Measurements from ENCODE around the gene TACC2. TPM values are rescaled to one million over a fixed set of nuclear protein-coding genes. Genes with fewer than 3 reads are reported as not detected.

The TACC2 gene
- total and polyA plus RNA-seq, 2 donors (not counting 1 experiment from before 2014, with no cell fraction given) = not detected

DNA sequence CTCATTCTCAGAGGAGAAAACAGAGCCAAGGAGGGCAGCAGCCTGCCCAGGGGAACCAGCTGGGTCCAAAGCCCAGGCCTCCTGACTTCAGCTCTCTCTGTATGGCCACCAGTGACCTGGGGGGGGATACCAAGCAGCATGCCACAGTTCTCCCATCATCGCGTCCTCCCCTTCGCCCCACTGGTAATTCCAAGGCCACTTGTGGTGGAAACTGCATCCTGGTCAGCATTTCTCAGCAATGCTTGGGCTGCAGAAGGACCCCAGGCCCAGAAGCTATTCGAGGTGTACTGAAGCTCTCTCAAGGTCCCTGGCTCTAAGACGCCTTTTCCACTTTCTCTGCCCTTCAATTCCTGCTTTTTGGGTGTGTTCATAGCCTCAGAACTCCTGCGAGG is 309.2 kb downstream of the TACC2 start:
- Histone ChIP-seq H3K79me2 (ENCODE audit: control insufficient read depth, insufficient read depth, low read length) (no peaks in the 10 kb centered on the region), H3K27me3 (replicated peaks in 1 of 4; ENCODE audit: control extremely low read depth in 1 of 4, control insufficient read depth in 3 of 4, insufficient read depth in 4 of 4, low read length in 3 of 4) (peaks cover 0 to 4% (median 0%) of the 10 kb centered on the region in 4 experiments), H3K4me2 (replicated peaks; ENCODE audit: low read depth, low read length, poor library complexity, severe bottlenecking) (no peak overlapping the region), H3K4me3 (ENCODE audit: control extremely low read depth in 1 of 5, extremely low read depth in 1 of 5, insufficient read depth in 1 of 5, low read depth in 2 of 5, low read length in 4 of 5) (no peak overlapping the region), H3K9ac (ENCODE audit: low read length) (no peak overlapping the region), H3K9me3 (ENCODE audit: control extremely low read depth in 1 of 3, control insufficient read depth in 2 of 3, insufficient read depth in 1 of 3, low read length in 2 of 3) (peaks cover 0 to 3% (median 0%) of the 10 kb centered on the region in 3 donors), H3K4me1 (ENCODE audit: control insufficient read depth in 2 of 2, insufficient read depth in 2 of 2, low read length in 2 of 2) (peaks cover 3 to 4% of the 10 kb centered on the region in 2 donors), H3K36me3 (replicated peaks in 1 of 2; ENCODE audit: control extremely low read depth in 1 of 2, control insufficient read depth in 1 of 2, extremely low read depth in 1 of 2, insufficient read depth in 2 of 2, low read length in 1 of 2) (no peaks in the 10 kb centered on the region), H2AFZ (ENCODE audit: insufficient read depth, low read depth, low read length, poor library complexity, severe bottlenecking) (no peak overlapping the region), H4K20me1 (ENCODE audit: control insufficient read depth, insufficient read depth, low read length, poor library complexity, severe bottlenecking) (no peaks in the 10 kb centered on the region), H3K27ac (ENCODE audit: low read length in 2 of 2) (no peak overlapping the region)
- TF ChIP-seq EZH2 (IDR thresholded peaks at IDR 0.05; ENCODE audit: borderline replicate concordance, insufficient read depth, low read depth, low read length, poor library complexity, severe bottlenecking) = no peak
- TF ChIP-seq, protein P1, sequence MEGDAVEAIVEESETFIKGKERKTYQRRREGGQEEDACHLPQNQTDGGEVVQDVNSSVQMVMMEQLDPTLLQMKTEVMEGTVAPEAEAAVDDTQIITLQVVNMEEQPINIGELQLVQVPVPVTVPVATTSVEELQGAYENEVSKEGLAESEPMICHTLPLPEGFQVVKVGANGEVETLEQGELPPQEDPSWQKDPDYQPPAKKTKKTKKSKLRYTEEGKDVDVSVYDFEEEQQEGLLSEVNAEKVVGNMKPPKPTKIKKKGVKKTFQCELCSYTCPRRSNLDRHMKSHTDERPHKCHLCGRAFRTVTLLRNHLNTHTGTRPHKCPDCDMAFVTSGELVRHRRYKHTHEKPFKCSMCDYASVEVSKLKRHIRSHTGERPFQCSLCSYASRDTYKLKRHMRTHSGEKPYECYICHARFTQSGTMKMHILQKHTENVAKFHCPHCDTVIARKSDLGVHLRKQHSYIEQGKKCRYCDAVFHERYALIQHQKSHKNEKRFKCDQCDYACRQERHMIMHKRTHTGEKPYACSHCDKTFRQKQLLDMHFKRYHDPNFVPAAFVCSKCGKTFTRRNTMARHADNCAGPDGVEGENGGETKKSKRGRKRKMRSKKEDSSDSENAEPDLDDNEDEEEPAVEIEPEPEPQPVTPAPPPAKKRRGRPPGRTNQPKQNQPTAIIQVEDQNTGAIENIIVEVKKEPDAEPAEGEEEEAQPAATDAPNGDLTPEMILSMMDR (IDR thresholded peaks at IDR 0.05) = no peak
- CTCF ChIA-PET = interaction anchor here (0.9 to 4.6 kb wide), 26 partner anchors 9 to 271 kb away, joined by 3 to 138 read pairs (median 4); partner anchors contain the start of genes BTBD16 and PLEKHA1
- WGBS (ENCODE audit: insufficient coverage) = 94% methylated on average over 6 of the region's 6 CpGs
- Mint-ChIP-seq H3K4me3 (no peak overlapping the region), H3K27ac (no peak overlapping the region), H3K9me3 (ENCODE audit: insufficient read depth) (no peaks in the 10 kb centered on the region), H3K27me3 (peaks cover 23% of the 10 kb centered on the region), H3K4me1 (peaks cover 3% of the 10 kb centered on the region)
- ATAC-seq (ENCODE audit: low read depth) = no peak
- intact Hi-C loops (cut with micrococcal nuclease) = loop anchor here (1.0 kb wide), 2 partner anchors 44 to 137 kb away; no protein-coding TSS in a partner anchor
- no peak for DNase-seq
- POLR2A ChIA-PET = no interaction called here

- no peak overlapping the region for H3K27ac Mint-ChIP-seq
Observed at GRCh38 chr10:122298598-122299301, 309.8 kb downstream of the TACC2 start.

More at GRCh38 chr10:122298598-122299301, 309.8 kb downstream of the TACC2 start:
- ATAC-seq (ENCODE audit: low read depth) = peak; percentile 88
- WGBS (ENCODE audit: insufficient coverage) = 38% methylated on average over 12 of the region's 15 CpGs
- Histone ChIP-seq H3K4me3 (ENCODE audit: control extremely low read depth in 1 of 5, extremely low read depth in 1 of 5, insufficient read depth in 1 of 5, low read depth in 2 of 5, low read length in 4 of 5) (no peak overlapping the region), H3K9me3 (ENCODE audit: control extremely low read depth in 1 of 3, control insufficient read depth in 2 of 3, insufficient read depth in 1 of 3, low read length in 2 of 3) (peaks cover 0 to 3% (median 0%) of the 10 kb centered on the region in 3 donors), H2AFZ (ENCODE audit: insufficient read depth, low read depth, low read length, poor library complexity, severe bottlenecking) (peak overlapping the region; percentile 61), H3K27me3 (replicated peaks in 1 of 4; ENCODE audit: control extremely low read depth in 1 of 4, control insufficient read depth in 3 of 4, insufficient read depth in 4 of 4, low read length in 3 of 4) (peaks cover 0 to 4% (median 0%) of the 10 kb centered on the region in 4 experiments), H3K36me3 (replicated peaks in 1 of 2; ENCODE audit: control extremely low read depth in 1 of 2, control insufficient read depth in 1 of 2, extremely low read depth in 1 of 2, insufficient read depth in 2 of 2, low read length in 1 of 2) (no peaks in the 10 kb centered on the region), H3K4me2 (replicated peaks; ENCODE audit: low read depth, low read length, poor library complexity, severe bottlenecking) (peak overlapping the region; percentile 48), H4K20me1 (ENCODE audit: control insufficient read depth, insufficient read depth, low read length, poor library complexity, severe bottlenecking) (no peaks in the 10 kb centered on the region), H3K79me2 (ENCODE audit: control insufficient read depth, insufficient read depth, low read length) (no peaks in the 10 kb centered on the region), H3K4me1 (ENCODE audit: control insufficient read depth in 2 of 2, insufficient read depth in 2 of 2, low read length in 2 of 2) (peaks cover 3 to 4% of the 10 kb centered on the region in 2 donors), H3K9ac (ENCODE audit: low read length) (peak overlapping the region; percentile 33), H3K27ac (ENCODE audit: low read length in 2 of 2) (no peak overlapping the region)
- ChIA-PET CTCF (interaction anchor here (0.6 to 4.6 kb wide), 37 partner anchors 8 to 869 kb away, joined by 3 to 138 read pairs (median 4); partner anchors contain the start of genes ARMS2, BTBD16 and PLEKHA1), POLR2A (interaction anchor here (0.8 kb wide), 1 partner anchor 44 kb away, joined by 3 read pairs; no protein-coding TSS in a partner anchor)
- Mint-ChIP-seq H3K9me3 (ENCODE audit: insufficient read depth) (no peaks in the 10 kb centered on the region), H3K4me1 (peaks cover 3% of the 10 kb centered on the region), H3K27me3 (peaks cover 20% of the 10 kb centered on the region), H3K4me3 (no peak overlapping the region)
- intact Hi-C loops (cut with micrococcal nuclease) = loop anchor here (1.0 kb wide), 2 partner anchors 44 to 137 kb away; no protein-coding TSS in a partner anchor
- TF ChIP-seq EZH2 (IDR thresholded peaks at IDR 0.05; ENCODE audit: borderline replicate concordance, insufficient read depth, low read depth, low read length, poor library complexity, severe bottlenecking) = no peak
- TF ChIP-seq, protein P1 (IDR thresholded peaks at IDR 0.05) = peak; percentile 91
- DNase-seq = peak; percentile 75

Data from B cell (primary cell).